Activated T-helper 9 cell treated with anti-CD3 and anti-CD28 coated beads, Interleukin-2, amount 50 U/mL, for 16 hours (primary cell): ENCODE data around the gene FGFR4.

ENCODE experiments used
- DNase-seq: peaks from one replicate; pipeline ENCODE4 v3.0.0-alpha.2; 2020; ENCODE audit warnings: low read depth

Gene FGFR4

GRCh38 chr5:177103523-177104253 is 17.0 kb downstream of the FGFR4 start:
- no peak for DNase-seq

DNA sequence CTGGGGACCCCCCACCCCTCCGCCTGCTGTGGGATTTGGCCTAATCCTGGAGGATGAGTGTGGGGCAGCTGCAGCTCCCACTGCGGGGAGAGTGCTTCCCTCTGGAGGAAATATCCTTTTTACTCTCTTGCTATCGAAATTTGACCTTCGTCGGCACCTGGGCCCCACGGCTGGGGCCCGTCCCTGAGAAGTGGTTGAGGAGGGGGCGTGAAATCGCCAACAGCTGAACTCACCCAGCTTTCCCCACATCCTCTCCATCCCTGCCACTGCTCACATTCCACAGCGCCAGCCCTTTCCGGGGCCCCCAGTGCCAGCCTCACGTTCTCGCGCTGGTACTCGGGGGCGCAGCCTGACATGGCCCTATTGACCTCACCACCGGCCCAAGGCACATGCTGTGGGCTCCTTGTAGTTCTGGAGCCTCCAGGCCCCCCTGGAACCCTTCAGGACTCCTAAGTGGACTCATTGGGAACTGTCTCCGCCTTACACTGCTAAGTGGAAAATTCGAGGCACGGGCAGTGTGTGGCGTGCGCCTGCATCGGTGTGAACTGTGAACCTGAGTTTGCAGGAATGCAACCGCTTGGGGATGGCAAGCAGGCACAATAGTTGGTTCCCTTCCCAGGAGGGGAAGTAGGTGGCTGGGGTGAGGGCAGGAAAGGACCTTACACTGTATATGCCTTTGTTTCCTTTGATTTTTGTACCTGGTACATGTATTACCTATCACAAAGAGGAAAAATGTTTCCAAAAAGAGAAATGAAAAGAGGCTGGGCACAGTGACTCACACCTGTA is 19.2 kb downstream of the FGFR4 start:
- DNase-seq = no peak

GRCh38 chr5:177107159-177107558 is 20.4 kb downstream of the FGFR4 start:
- no peak for DNase-seq

- no peak for DNase-seq
These were observed 23.1 kb downstream of the FGFR4 start for GRCh38 chr5:177109810-177110209.

GRCh38 chr5:177111720-177112394 is 25.1 kb downstream of the FGFR4 start:
- peak; percentile 37 for DNase-seq

DNA sequence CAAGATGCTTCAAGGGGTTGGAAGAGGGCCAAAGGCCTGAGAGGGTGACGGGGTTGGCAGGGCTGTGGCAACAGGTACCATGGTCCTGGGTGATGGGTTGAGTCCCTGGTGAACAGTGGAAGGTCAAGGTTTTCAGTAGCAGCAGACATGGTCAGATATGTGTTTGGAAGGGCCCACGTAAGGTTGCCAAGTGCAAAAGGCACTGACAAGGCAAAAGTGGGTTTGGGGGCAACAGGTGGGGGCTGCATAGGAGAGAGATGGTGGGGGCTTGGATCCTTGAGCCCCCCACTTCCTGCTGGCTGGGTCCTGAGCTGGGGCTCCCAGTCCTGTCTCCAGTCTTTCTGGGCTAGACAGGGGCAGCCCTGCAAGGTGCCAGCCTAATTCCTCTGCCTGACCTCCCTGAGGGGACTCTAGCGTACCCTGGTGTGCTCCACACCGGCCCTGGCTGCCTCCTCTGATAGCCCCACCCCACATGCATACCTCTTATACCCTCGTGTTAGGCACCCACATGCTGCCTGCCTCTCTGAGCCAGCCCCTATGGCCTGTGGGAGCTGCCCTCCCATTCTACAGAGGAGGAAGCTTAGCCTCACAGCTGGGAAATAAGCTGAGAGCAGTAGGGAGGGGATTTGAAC is 26.0 kb downstream of the FGFR4 start:
- DNase-seq = no peak

- peak; percentile 60 for DNase-seq
These were observed 27.1 kb downstream of the FGFR4 start for GRCh38 chr5:177113566-177114424.

GRCh38 chr5:177116631-177117373 is 30.1 kb downstream of the FGFR4 start:
- peak; percentile 74 for DNase-seq

DNA sequence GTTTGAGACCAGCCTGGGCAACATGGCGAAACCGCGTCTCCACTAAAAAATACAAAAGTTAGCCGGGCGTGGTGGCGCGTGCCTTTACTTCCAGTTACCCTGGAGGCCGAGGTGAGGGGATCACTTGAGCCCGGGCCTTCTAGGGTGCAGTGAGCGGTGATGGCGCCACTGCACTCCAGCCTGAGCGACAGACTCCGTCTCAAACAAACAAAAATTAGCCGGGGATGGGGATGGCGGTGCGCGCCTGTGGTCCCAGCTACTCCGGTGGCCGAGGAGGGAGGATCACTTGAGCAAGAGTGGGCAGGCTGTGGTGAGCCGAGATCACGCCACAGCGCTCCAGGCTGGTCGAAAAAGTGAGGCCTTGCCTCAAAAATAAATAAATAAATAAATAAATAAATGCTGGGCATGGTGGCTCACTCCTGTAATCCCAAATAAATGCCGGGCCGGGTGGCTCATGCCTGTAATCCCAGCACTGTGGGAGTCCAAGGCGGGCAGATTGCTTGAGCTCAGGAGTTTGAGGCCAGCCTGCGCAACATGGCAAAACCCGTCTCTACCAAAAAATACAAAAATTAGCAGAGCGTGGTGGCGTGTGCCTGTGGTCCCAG is 30.8 kb downstream of the FGFR4 start:
- DNase-seq = no peak

DNA sequence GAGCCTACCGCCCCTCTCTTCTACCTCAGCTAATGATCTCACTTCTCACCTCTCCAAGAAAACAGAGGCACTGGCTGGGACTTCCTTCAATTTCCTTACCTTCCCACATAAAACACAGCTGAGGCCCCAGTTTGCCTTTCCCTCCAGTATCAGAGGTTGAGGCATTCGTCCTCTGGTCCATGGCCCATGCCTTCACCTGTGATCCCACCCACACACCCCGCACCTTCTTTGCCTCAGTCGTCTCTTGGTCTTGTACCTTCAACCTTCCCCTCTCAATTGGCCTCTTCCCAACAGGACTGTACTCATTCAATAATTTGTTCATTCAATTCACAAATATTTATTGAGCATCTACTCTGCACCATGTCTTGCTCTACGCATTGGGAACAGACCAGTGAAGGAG is 35.9 kb downstream of the FGFR4 start:
- DNase-seq = no peak

DNA sequence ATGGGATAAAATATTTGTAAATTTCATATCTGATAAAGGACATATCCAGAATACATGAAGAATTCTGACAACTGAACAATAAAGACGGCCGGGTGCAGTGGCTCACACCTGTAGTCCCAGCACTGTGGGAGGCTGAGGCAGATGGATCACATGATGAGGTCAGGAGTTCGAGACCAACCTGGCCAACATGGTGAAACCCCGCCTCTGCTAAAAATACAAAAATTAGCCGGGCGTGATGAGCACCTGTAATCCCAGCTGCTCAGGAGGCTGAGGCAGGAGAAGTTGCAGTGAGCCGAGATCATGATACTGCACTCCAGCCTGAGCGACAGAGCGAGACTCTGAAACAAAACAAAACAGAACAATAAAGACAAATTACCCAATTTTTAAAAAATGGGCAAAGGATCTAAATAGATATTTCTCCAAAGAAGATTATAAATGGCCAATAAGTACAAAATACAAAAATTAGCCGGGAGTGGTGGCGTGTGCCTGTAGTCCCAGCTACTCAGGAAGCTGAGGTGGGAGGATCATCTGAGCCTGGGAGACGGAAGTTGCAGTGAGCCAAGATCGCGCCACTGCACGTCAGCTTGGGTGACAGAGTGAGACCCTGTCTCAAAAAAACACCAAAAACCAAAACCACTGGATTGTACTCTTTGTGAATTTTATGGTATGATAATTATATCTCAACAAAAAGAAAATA is 37.2 kb downstream of the FGFR4 start:
- DNase-seq = no peak

DNA sequence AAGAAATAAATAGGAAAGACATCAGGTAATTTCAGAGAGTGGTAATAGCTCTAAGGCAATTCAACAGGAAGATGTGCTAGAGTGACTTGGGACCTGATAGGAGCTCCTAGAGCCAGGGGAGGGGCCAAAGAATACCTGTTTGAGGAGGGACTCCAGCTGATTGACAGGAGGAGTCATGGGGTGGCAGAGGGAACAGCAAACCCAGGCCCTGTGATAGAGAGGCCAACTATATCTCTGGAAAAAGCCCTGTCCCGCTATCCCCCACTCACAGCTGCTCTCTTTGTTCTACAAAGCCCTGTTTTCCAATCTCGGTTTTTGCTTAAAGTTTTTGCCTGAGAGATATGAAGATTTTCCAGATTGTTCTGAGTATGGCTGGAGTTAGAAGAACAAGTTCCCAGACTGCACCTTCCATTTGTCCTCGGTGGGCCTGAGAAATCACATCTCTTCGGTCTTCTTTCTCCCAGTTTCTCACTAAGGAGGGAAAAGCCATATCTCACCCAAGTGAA is 37.8 kb downstream of the FGFR4 start:
- no peak for DNase-seq

GRCh38 chr5:177126771-177127170 is 40.1 kb downstream of the FGFR4 start:
- DNase-seq = no peak

GRCh38 chr5:177128551-177128981 is 41.9 kb downstream of the FGFR4 start:
- no peak for DNase-seq

- DNase-seq = no peak
These were observed 43.7 kb downstream of the FGFR4 start for GRCh38 chr5:177130211-177131018.

- DNase-seq = no peak
These were observed 44.3 kb downstream of the FGFR4 start for GRCh38 chr5:177131019-177131320.

DNA sequence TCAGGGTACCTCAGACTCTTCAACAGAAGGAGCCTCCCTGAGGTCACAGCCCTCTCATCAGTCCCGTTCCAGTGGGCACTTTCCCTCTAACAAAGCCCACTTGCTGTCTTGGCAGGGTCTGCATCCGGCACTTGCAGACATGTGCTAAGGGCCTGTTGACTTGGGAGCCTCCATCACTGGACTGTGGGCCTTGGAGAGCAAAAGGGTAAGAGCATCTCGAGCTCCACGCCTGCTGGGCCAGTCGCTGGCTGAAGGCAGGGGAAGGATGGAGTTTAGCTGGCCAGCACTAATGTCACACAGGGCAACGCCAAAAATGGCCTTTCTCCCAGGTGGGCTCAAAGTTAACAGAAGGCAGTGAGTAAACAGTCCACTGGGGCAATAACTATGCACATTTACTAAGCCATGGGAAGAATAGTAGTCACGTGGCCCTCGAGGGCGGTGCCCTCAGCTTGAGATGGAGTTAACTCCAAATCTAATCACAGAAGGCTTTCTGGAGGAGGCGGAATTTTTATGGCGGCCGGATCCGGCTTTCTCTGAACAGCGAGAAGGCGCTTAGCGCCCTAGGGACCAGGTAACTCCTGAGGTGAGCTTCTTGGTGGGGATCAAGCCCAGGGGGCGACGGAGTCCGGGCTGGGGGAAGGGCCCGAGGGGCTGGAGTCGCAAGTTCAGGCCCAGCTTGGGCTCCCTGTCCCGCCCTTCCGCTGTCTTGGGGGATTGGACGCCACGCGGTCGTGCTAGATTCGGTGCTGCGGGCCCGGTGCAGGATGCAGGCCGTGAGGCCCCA is 44.8 kb downstream of the FGFR4 start:
- DNase-seq = no peak
